ENCODE results near the gene PPP1R3G. TPM values are rescaled to one million over a fixed set of nuclear protein-coding genes. Genes with fewer than 3 reads are reported as not detected.

PPP1R3G gene
- total RNA-seq, 1 experiment from 2014 or later = not detected

GRCh38 chr6:5109436-5109835, 24.3 kb downstream of the PPP1R3G start:
- Histone ChIP-seq H2AFZ (ENCODE audit: low read length) (no peak overlapping the region), H3K4me2 (ENCODE audit: low read depth, low read length, poor library complexity, severe bottlenecking) (no peak overlapping the region), H3K4me1 (ENCODE audit: low read length) (no peaks in the 10 kb centered on the region), H3K4me3 (ENCODE audit: low read length) (no peak overlapping the region), H3K27me3 (ENCODE audit: low read length) (no peaks in the 10 kb centered on the region), H4K20me1 (ENCODE audit: insufficient read depth, low read depth, low read length) (no peaks in the 10 kb centered on the region), H3K27ac (ENCODE audit: low read length) (no peak overlapping the region), H3K79me2 (ENCODE audit: low read length) (no peaks in the 10 kb centered on the region), H3K9me2 (replicated peaks; ENCODE audit: insufficient read depth, low read length) (no peaks in the 10 kb centered on the region), H3K9ac (ENCODE audit: low read length) (no peak overlapping the region), H3K9me3 (ENCODE audit: low read length) (no peaks in the 10 kb centered on the region), H3K36me3 (ENCODE audit: insufficient read depth, low read length) (no peaks in the 10 kb centered on the region)
- DNase-seq = no peak

DNA sequence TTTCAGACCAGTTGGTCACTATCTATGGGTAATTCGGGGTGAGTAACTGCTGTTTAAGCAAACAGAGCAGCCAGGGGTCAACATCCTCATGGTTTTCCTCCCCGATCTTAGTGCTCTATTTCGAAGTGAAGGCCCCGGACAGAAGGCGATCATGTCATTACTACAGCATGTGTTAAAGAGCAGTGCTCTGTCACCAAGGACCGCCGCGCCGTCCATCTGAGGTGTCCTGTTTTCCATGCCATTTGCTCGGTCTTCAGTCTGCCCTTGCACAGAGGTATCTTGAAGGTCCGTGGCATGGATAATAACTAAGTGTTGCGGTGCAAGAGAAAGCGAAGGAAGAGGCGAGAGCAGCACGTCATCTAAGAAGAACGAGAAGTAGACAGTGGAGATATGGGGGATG, 25.1 kb downstream of the PPP1R3G start:
- no peak overlapping the region for H2AFZ ChIP-seq (ENCODE audit: low read length)
- H3K4me2 ChIP-seq (ENCODE audit: low read depth, low read length, poor library complexity, severe bottlenecking) = no peak overlapping the region
- no peak overlapping the region for H3K27ac ChIP-seq (ENCODE audit: low read length)
- no peaks in the 10 kb centered on the region for H3K79me2 ChIP-seq (ENCODE audit: low read length)
- no peaks in the 10 kb centered on the region for H3K9me3 ChIP-seq (ENCODE audit: low read length)
- H3K36me3 ChIP-seq (ENCODE audit: insufficient read depth, low read length) = no peaks in the 10 kb centered on the region
- H3K27me3 ChIP-seq (ENCODE audit: low read length) = no peaks in the 10 kb centered on the region
- DNase-seq = no peak
- H4K20me1 ChIP-seq (ENCODE audit: insufficient read depth, low read depth, low read length) = no peaks in the 10 kb centered on the region
- H3K4me3 ChIP-seq (ENCODE audit: low read length) = no peak overlapping the region
- H3K9me2 ChIP-seq (replicated peaks; ENCODE audit: insufficient read depth, low read length) = no peaks in the 10 kb centered on the region
- H3K9ac ChIP-seq (ENCODE audit: low read length) = no peak overlapping the region
- no peaks in the 10 kb centered on the region for H3K4me1 ChIP-seq (ENCODE audit: low read length)

DNA sequence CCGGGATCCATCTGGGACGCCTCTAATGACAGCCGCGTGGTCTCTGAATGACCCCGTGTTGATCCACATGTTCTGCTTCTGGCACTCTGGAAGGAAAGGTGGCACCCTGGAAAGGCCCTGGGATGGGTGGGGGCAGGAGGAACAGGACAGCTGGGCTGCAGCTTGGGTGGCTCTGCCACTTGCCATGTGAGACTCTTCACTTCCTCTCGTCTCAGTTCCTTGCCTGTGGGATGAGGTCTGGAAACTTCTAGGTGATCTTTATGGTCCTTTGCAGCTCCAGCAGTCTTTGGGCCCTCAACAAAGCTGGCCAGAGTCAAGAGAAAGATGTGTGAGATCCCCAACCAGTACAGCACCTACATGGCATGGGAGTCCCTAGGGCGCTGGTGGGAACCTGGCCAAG, 26.5 kb downstream of the PPP1R3G start:
- H3K9me2 ChIP-seq (replicated peaks; ENCODE audit: insufficient read depth, low read length) = no peaks in the 10 kb centered on the region
- H3K36me3 ChIP-seq (ENCODE audit: insufficient read depth, low read length) = no peaks in the 10 kb centered on the region
- no peak overlapping the region for H3K4me2 ChIP-seq (ENCODE audit: low read depth, low read length, poor library complexity, severe bottlenecking)
- no peak overlapping the region for H3K4me3 ChIP-seq (ENCODE audit: low read length)
- no peaks in the 10 kb centered on the region for H3K9me3 ChIP-seq (ENCODE audit: low read length)
- H3K27ac ChIP-seq (ENCODE audit: low read length) = no peak overlapping the region
- H3K9ac ChIP-seq (ENCODE audit: low read length) = no peak overlapping the region
- H3K4me1 ChIP-seq (ENCODE audit: low read length) = no peaks in the 10 kb centered on the region
- no peak for DNase-seq
- H3K79me2 ChIP-seq (ENCODE audit: low read length) = no peaks in the 10 kb centered on the region
- no peaks in the 10 kb centered on the region for H3K27me3 ChIP-seq (ENCODE audit: low read length)
- no peaks in the 10 kb centered on the region for H4K20me1 ChIP-seq (ENCODE audit: insufficient read depth, low read depth, low read length)
- no peak overlapping the region for H2AFZ ChIP-seq (ENCODE audit: low read length)

- no peaks in the 10 kb centered on the region for H3K9me2 ChIP-seq (replicated peaks; ENCODE audit: insufficient read depth, low read length)
- H4K20me1 ChIP-seq (ENCODE audit: insufficient read depth, low read depth, low read length) = no peaks in the 10 kb centered on the region
- H3K27ac ChIP-seq (ENCODE audit: low read length) = no peak overlapping the region
- no peaks in the 10 kb centered on the region for H3K27me3 ChIP-seq (ENCODE audit: low read length)
- no peak overlapping the region for H3K4me3 ChIP-seq (ENCODE audit: low read length)
- H3K4me1 ChIP-seq (ENCODE audit: low read length) = no peaks in the 10 kb centered on the region
- H3K4me2 ChIP-seq (ENCODE audit: low read depth, low read length, poor library complexity, severe bottlenecking) = no peak overlapping the region
- no peaks in the 10 kb centered on the region for H3K79me2 ChIP-seq (ENCODE audit: low read length)
- no peak overlapping the region for H3K9ac ChIP-seq (ENCODE audit: low read length)
- H3K36me3 ChIP-seq (ENCODE audit: insufficient read depth, low read length) = no peaks in the 10 kb centered on the region
- DNase-seq = no peak
- H2AFZ ChIP-seq (ENCODE audit: low read length) = no peak overlapping the region
- H3K9me3 ChIP-seq (ENCODE audit: low read length) = no peaks in the 10 kb centered on the region
Observed at GRCh38 chr6:5112066-5112799, 27.1 kb downstream of the PPP1R3G start.

- Histone ChIP-seq H2AFZ (ENCODE audit: low read length) (no peak overlapping the region), H3K27ac (ENCODE audit: low read length) (no peak overlapping the region), H3K4me1 (ENCODE audit: low read length) (no peaks in the 10 kb centered on the region), H3K27me3 (ENCODE audit: low read length) (no peaks in the 10 kb centered on the region), H4K20me1 (ENCODE audit: insufficient read depth, low read depth, low read length) (no peaks in the 10 kb centered on the region), H3K4me2 (ENCODE audit: low read depth, low read length, poor library complexity, severe bottlenecking) (no peak overlapping the region), H3K9me2 (replicated peaks; ENCODE audit: insufficient read depth, low read length) (no peaks in the 10 kb centered on the region), H3K79me2 (ENCODE audit: low read length) (no peaks in the 10 kb centered on the region), H3K9ac (ENCODE audit: low read length) (no peak overlapping the region), H3K36me3 (ENCODE audit: insufficient read depth, low read length) (no peaks in the 10 kb centered on the region), H3K4me3 (ENCODE audit: low read length) (no peak overlapping the region), H3K9me3 (ENCODE audit: low read length) (no peaks in the 10 kb centered on the region)
- DNase-seq = no peak
Observed at GRCh38 chr6:5113096-5113495, 28.0 kb downstream of the PPP1R3G start.

GRCh38 chr6:5115168-5115567, 30.0 kb downstream of the PPP1R3G start:
- no peak overlapping the region for H3K9ac ChIP-seq (ENCODE audit: low read length)
- no peak overlapping the region for H3K4me2 ChIP-seq (ENCODE audit: low read depth, low read length, poor library complexity, severe bottlenecking)
- no peak overlapping the region for H2AFZ ChIP-seq (ENCODE audit: low read length)
- H3K36me3 ChIP-seq (ENCODE audit: insufficient read depth, low read length) = no peaks in the 10 kb centered on the region
- H3K4me3 ChIP-seq (ENCODE audit: low read length) = no peak overlapping the region
- H3K9me2 ChIP-seq (replicated peaks; ENCODE audit: insufficient read depth, low read length) = no peaks in the 10 kb centered on the region
- no peak for DNase-seq
- no peaks in the 10 kb centered on the region for H3K79me2 ChIP-seq (ENCODE audit: low read length)
- H4K20me1 ChIP-seq (ENCODE audit: insufficient read depth, low read depth, low read length) = no peaks in the 10 kb centered on the region
- H3K4me1 ChIP-seq (ENCODE audit: low read length) = no peaks in the 10 kb centered on the region
- no peak overlapping the region for H3K27ac ChIP-seq (ENCODE audit: low read length)
- no peaks in the 10 kb centered on the region for H3K27me3 ChIP-seq (ENCODE audit: low read length)
- H3K9me3 ChIP-seq (ENCODE audit: low read length) = no peaks in the 10 kb centered on the region

- Histone ChIP-seq H3K27me3 (ENCODE audit: low read length) (no peaks in the 10 kb centered on the region), H3K36me3 (ENCODE audit: insufficient read depth, low read length) (no peaks in the 10 kb centered on the region), H4K20me1 (ENCODE audit: insufficient read depth, low read depth, low read length) (no peaks in the 10 kb centered on the region), H3K4me2 (ENCODE audit: low read depth, low read length, poor library complexity, severe bottlenecking) (no peak overlapping the region), H3K27ac (ENCODE audit: low read length) (no peak overlapping the region), H3K4me3 (ENCODE audit: low read length) (no peak overlapping the region), H3K4me1 (ENCODE audit: low read length) (no peaks in the 10 kb centered on the region), H3K79me2 (ENCODE audit: low read length) (no peaks in the 10 kb centered on the region), H3K9me3 (ENCODE audit: low read length) (no peaks in the 10 kb centered on the region; the same call in 1 of the 2 replicates), H2AFZ (ENCODE audit: low read length) (no peak overlapping the region), H3K9ac (ENCODE audit: low read length) (no peak overlapping the region), H3K9me2 (replicated peaks; ENCODE audit: insufficient read depth, low read length) (no peaks in the 10 kb centered on the region)
- DNase-seq = no peak
Observed at GRCh38 chr6:5116243-5116991, 31.3 kb downstream of the PPP1R3G start.

- DNase-seq = no peak
- Histone ChIP-seq H3K9me2 (replicated peaks; ENCODE audit: insufficient read depth, low read length) (no peaks in the 10 kb centered on the region), H4K20me1 (ENCODE audit: insufficient read depth, low read depth, low read length) (no peaks in the 10 kb centered on the region), H3K9ac (ENCODE audit: low read length) (no peak overlapping the region), H3K27me3 (ENCODE audit: low read length) (no peaks in the 10 kb centered on the region), H3K4me2 (ENCODE audit: low read depth, low read length, poor library complexity, severe bottlenecking) (no peak overlapping the region), H2AFZ (ENCODE audit: low read length) (no peak overlapping the region), H3K4me1 (ENCODE audit: low read length) (no peaks in the 10 kb centered on the region), H3K4me3 (ENCODE audit: low read length) (no peak overlapping the region), H3K9me3 (ENCODE audit: low read length) (peaks cover 3% of the 10 kb centered on the region; the same call in 1 of the 2 replicates), H3K36me3 (ENCODE audit: insufficient read depth, low read length) (no peaks in the 10 kb centered on the region), H3K27ac (ENCODE audit: low read length) (no peak overlapping the region), H3K79me2 (ENCODE audit: low read length) (no peaks in the 10 kb centered on the region)
Observed at GRCh38 chr6:5119090-5119951, 34.2 kb downstream of the PPP1R3G start.
